ENCODE measurements around the gene TAF3.
A peak's percentile ranks its signal among the peaks of the same experiment; 100 is the strongest.

Gene TAF3

DNA sequence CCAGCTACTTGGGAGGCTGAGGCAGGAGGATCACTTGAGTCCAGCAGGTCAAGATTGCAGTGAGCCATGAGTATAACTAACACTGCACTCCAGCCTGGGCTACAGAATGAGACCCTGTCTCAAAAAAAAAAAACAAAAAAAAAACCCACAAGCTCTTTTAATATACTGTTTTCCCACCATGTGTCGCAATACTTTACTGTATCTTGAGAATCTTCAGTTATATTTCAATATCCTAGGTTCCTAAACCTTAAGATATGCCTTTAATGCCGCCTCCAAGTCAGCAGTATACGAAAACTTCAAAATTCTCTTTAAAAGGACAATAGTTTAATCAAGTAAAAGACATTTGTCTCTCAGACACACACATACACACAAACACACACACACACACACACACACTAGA is 62.8 kb downstream of the TAF3 start:
- DNase-seq (ENCODE audit: low read depth in 2 of 2) = no peak

DNA sequence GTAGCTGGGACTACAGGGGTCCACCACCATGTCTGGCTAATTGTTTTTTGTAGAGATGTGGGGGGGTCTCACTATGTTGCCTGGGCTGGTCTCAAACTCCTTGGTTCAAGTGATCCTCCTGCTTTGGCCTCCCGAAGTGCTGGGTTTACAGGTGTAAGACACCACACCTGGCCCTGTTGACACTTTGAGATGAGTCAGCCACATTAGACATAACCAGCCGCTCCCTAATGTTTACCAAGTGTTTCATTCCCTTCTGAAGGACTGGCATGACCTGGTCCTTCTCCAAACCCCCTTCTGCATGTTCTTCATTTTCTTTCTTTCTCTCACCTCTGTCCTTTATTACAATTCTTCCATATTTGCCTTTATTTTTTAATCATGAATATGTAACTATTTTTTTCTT is 67.8 kb downstream of the TAF3 start:
- DNase-seq (ENCODE audit: low read depth in 2 of 2) = no peak

DNA sequence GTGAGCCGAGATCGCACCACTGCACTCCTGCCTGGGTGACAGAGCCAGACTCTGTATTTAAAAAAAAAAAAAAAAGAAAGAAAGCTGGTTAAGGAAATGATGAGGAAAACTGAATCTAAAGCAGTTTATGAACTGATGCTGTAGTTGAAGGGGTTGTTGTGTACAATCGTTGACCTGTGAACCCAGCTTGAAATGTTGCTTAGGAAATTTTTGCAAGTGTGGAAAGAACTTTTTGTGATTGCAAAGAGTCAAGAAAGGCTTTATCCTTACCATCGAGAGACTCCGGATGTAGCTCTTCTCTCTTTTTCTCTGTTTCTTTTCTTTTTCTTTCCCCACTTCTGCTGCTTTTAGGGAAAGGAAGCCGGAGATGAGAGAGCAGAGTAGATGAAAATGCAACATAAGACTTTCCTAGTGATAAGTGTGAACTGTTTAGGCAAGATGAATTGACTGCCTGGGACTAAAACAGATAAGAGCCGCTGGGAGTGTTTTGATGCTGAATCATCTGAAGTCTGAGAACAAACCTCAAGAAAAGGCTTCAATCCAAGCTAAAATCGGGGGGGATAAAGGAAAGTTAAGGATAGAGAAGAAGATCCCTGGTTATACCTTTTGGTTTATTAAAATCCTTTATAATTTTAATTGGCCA is 69.0 kb downstream of the TAF3 start:
- DNase-seq (ENCODE audit: low read depth in 2 of 2) = no peak

DNA sequence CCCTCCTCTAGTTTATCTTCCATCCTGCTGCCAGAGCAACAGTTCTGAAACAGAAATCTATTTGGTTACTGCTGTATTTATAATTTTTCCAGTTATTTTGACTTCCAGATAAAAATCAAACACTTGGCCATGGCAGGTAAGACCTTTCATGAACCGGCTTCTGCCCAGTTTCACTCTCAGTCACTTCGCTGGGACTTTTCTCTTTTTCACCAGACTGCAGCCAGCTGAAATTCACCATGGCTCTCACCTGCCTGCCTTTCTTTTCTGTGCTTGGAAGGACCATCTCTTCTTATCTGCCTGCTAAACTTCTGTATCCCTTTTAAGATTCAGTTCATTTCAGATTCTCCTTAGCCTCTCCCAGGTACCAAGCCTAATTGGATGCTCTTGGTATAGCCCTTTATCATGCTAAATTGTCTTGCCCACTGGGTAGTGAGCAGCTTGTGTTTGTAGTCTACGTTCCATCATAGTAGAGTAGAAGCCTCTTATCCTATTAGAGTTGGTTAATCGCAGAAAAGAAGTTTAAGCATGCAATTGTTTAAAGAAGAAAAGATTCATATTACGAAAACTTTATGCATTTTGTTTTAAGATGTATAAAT is 71.7 kb downstream of the TAF3 start:
- DNase-seq (ENCODE audit: low read depth in 2 of 2) = no peak

DNA sequence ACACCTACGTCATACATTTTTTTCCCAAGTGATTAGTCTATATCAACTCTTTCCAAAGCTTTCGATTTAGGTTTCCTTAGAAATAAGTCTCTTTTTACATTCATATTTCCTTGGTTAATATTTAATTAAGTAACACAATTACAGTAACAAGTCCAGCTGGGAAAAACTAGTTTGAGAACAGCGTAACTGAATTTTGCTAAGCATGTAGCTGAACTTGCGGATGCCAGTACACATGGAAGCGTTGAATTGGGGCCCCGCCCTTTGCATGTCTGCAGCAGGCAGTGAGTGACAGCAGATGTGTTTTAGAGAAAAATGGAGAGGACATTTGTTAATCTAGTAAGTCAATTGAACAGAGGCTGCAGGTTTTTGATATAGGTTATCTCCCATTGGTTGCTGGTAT is 72.5 kb downstream of the TAF3 start:
- no peak for DNase-seq (ENCODE audit: low read depth in 2 of 2)

DNA sequence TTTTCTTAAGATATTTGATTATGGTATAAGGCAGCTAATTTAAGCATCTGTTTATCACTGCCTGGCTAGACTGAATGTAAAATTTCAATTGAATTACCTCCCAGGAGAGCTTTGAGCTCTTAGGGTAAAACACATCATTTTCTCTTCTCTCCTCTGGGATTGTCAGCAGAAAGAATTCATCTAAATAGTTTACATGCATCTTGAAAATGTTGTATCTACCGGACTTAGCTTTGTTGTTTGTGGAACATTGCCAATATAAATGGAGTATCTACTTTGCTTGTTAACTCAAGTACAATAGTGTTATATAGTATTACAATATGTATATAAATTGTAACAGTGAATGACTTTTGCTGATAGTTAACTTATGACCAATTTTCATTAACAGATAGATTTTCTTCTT is 73.3 kb downstream of the TAF3 start:
- no peak for DNase-seq (ENCODE audit: low read depth in 2 of 2)

DNA sequence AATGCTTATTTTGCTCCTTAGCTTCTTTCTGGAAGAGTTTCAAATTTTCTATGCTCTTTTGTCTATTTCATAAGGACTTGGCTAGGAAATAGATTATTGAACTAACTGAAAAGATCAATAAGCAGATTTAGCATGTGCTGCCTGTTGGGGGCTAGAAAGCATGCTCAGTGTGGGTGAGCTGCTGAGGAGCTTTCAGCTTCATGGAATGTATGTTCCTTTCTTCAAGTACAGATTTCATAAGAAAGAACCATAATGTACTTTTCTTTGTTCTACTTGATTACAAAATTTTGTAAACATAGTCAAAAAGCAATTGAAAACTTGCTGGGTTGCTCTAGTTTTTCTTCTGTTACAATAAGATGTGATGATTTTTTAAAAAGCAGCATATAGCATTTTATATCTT is 73.8 kb downstream of the TAF3 start:
- no peak for DNase-seq (ENCODE audit: low read depth in 2 of 2)

DNA sequence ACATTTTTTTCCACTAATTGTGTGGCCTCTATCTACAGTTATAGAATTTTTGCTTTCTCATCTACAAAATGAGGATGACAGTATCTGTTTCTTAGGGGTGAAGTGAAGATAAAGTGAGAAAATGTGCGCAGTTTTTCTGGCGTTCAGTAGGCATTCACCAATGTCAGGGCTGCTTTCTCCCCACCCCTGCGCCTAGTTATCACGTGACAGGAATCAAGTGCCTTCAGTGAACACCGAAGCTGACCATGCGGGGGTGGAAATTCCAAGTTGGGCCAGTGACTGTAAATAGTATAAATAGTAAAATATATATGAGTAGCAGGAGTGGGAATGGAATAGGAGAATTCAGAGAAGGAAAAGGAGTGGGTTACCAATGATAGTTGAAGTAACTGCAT is 77.4 kb downstream of the TAF3 start:
- DNase-seq (ENCODE audit: low read depth in 2 of 2) = no peak

DNA sequence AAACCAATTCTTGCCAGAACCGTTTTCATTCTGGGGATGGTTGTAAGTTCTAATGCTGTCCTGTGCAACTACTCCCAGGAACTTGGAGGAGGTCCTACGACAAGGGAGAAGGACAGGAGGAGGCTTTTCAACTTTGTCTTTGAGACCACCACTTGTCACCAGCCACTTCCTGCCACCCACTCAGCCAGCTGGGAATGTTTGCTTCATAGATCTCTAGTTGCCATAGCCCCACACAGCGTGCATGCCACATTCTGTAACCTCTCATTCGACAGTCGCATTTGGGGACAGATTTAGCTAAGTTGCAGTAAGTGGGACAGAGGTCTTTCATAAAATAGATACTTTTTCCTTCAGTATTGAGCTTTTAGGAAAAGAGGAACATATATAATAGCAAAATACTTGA is 78.0 kb downstream of the TAF3 start:
- DNase-seq (ENCODE audit: low read depth in 2 of 2) = peak; percentile 6 to 7

DNA sequence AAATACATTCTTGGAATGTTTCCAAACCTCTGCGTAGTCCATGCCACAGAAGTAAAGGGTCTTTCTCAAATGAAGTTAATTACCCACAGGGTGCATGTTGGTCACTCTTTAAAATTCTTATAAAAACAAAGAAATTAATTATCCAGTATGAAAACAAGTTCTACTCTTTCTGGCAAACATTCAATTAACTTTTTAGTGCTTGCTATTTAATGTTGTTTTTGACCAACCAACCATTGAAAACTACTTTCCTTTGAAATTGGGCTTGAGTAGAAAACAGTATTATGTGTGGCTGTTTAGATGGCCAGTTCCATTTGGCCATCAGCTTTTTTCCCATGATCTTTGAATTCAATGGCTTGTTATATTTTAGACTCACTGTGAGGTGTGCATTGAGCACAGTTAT is 83.0 kb downstream of the TAF3 start:
- no peak for DNase-seq (ENCODE audit: low read depth in 2 of 2)

DNA sequence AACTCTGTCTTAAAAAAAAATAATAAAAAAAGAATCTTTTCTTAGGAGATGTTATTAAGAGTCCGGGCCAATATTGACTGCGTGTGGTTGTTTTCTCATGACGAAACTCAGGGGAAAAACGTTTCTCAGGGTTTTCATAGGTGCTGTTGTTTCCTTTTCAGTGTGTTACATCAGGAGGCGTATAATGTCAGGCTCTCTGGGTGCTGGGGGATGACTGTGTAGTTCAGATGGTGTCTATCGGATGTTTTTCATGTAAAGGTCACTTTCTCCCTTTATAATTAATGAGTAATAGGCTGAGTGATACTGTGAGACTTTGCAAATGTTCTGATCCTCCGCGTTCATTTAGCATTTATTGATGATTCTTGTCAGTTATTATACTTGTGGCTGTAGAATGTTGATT is 84.1 kb downstream of the TAF3 start:
- DNase-seq (ENCODE audit: low read depth in 2 of 2) = no peak

DNA sequence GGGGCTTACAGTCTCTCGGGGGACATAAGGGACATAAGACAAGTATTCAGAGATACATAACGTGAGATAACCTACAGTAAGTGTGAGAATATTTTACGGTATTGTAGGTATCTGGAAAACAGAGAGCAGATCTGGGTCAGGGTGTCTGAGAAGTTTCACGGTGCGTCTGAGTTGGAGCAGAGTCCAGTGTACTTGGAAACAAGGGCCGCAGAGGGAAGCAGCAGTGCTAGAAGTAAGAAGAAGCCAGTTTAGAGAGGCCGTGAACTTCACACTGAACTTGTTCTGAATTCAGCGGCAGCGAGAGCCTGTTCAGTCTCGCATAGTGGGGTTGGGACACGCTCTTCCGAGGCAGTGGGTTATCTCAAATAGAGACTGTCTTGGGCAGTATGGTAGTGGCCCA is 85.5 kb downstream of the TAF3 start:
- no peak for DNase-seq (ENCODE audit: low read depth in 2 of 2)

DNA sequence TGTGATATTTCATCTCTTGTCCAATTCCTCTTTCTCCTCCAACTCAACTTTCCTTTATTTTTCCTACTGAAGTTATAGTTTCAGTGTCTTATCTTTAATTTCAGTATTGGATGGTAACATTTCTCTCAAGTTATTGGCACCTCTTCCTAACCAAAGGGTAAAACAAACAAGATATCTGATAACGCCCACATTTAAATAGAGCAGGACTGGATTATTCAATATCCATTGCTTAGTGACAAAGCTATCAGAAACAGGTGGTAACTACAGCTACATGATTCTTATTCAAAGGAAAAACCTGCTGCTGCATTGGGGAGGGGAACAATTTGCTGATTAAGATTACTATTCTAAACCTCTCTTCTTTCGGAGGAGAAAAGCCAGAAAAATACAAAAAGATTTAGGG is 87.8 kb downstream of the TAF3 start:
- DNase-seq (ENCODE audit: low read depth in 2 of 2) = no peak

DNA sequence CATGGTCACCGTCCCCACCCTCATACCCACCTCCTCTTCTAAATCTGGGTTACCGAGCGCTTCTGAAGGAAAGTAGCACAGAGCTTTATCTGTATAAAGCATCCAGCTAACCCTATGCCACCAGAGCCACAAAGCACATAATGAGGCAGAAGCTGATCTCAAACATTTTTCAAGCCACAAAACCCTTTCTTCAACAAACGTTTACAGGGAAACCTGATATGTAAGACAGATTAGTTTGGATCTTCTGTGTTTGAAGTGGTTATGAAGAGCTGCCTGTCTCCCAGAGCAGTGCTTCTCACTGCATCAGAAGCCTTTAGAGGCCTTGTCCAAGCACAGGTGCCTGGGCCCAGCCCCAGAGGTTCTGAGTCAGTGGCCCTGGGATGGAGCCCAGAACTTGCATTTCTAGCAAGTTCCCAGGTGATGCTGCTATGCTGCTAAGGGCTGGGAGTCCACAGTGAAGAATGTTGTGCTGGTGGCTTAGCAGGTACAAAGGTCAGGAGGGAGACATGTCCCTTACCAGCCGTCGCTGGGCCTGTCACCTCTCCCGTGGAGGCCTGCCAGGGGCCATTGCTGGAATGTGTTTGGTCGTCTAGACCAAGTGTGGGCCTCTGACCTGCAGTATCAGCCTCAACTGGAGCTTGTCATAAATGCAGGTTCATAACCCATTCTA is 90.4 kb downstream of the TAF3 start:
- no peak for DNase-seq (ENCODE audit: low read depth in 2 of 2)

DNA sequence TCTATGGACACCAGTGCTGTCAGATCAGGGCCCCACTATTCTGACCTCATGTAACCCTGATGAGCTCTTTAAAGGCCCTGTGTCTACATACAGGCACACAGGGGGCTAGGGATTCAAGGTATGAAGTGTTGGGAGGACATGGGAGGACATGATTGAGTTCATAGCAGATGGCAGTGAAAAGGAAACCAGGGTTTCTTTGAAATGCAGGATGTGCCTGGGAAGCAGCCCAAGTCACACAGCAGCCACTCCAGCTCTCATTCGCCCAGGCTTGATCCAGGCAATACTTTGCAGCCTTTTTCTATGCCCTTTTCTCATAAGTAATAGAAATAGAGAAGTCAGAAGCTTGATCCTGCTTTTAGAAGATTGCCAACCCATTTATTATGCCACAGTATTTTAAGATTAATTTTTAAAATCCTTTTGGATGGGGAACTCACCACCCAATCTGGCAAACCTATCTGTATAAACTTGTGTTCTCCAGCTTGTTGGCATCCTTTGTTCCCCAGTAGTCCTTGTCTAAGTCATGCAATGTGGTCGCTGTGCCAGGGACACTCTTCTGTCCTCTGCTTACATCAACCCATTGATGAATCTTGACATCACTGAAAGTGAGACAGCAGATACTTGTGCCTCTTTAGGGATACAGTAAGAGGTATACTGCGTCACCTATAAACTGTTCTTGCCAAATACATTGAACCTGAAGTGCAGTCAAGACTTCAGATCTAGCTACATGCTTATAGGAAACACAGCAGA is 95.0 kb downstream of the TAF3 start:
- no peak for DNase-seq (ENCODE audit: low read depth in 2 of 2)

DNA sequence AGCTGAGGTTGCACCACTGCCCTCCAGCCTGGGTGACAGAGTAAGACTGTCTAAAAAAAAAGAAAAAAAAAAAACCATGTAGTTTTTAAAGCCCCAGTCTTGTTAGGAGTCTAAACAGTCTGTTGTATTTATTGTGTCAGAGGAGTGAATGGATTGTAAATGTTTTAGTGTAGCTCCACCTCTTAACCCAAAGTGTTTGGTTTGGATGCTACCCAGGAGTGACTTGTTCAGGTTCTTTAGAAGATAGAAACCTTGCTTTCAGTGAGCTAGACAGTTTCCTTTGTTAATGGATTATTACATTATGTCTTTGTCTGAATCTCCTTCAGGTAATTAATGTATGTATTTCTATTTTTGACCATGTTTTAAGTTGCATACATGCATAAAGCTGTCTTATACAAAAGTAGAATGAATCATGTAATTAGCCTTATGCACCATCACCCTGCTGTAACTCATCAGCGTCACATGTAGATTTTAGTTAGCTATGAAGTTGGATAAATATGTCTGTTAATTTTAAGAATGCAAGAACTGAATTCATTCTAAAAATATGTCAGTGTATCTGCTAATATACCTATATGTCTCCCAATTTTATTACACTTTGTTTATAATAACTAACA is 97.7 kb downstream of the TAF3 start:
- DNase-seq (ENCODE audit: low read depth in 2 of 2) = no peak

DNA sequence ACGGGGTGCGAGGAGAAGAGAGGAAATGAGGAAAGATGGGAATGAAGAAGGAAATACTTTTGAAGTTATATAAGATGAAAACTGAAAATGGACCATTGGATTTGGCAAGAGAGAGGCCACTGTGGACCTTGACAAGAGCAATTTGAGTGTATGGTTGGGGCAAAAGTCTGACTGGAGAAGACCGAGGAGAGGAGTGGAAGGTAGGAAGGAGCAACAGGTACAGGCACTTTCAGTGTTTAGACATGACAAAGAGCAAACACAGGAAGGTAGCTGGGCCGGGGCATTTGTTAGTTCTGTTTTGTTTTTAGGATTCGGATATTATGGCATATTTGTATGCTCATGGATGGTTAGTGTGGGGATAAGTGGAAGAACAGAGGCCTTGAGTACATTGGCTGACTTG is 99.4 kb downstream of the TAF3 start:
- DNase-seq (ENCODE audit: low read depth in 2 of 2) = no peak

DNA sequence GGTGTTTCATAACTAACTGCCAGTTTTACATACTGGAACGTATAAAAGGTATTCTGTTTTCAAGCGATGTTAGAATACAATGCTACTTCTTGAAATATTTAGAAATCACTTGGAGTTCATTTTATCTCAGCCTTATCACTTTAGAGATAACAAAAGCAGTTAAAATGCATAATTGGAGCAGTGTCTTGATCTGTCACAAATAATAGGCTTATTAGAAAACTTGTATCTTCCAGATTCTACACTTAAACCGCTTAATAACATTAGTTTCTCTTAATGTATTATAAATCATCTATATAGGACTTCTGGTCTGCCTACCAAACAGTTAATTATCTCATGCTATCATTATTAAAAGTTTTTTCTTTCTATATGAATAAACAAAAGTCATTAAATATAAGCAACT is 104.4 kb downstream of the TAF3 start:
- DNase-seq (ENCODE audit: low read depth in 2 of 2) = no peak

DNA sequence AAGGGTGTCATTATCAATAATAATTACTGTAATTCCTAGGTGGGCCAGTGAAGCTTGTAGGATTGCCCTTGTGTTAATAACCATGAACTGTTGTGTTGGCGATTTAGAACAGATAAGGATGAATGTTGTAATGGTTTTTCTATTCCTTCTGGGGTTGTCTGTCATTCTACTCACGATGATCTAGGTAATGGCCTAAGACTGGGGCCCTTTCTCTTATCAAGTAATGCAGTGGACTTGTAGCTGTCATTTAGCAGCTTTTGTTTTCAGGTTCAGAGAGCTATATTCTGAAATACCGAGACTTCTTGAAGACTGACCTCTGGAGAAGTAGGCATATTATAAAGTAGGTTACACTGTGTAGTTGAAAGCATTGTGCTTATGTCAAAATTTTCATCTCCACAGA is 110.2 kb downstream of the TAF3 start:
- DNase-seq (ENCODE audit: low read depth in 2 of 2) = no peak

DNA sequence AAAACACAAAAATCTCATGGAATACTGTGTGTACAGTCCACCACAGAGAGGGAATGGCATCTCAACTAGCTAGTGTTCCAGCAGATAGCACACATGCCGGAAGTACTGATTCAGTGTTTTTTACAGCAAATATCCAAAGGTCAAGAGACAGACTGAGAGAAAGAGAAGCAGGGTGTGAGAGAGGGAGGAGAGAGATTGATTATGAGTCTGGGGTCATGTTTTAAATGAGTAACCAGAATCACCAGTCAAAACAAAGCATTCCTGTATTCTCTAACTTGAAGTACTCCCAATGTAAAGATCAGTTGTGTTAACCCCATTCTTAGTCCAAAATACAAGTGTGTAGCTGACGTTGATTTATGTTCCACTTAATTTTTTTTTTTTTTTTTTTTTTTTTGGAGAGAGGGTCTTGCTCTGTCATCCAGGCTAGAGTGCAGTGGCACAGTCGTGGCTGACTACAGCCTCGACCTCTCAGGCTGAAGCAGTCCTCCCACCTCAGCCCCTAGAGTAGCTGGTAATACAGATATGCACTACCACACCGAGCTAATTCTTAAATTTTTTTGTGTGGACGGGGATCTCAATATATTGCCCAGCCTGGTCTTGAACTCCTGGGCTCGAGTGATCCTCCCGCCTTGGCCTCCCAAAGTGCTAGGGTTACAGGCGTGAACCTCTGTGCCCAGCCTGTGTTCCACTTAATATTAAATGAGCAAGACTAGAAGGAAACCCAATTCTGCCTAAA is 114.2 kb downstream of the TAF3 start:
- DNase-seq (ENCODE audit: low read depth in 2 of 2) = no peak

DNA sequence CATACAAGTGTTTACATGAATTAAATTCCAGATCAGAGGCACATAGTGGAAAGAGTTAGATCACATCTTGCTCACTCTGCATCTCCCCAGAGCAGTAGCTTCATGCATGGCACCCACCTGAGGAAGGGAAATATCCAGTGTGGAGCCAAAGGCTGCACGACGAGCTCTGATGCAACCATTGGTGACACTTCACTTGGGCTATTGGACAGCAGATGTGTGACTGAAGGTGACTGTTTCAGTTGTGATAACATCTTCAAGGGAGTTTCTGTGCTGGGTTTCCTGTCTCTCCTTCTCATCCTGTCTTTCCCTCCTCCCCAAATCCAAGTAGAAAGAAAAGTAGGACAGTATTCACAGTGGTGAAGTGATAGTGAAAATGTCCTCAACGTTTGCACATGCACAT is 115.0 kb downstream of the TAF3 start:
- DNase-seq (ENCODE audit: low read depth in 2 of 2) = no peak

DNA sequence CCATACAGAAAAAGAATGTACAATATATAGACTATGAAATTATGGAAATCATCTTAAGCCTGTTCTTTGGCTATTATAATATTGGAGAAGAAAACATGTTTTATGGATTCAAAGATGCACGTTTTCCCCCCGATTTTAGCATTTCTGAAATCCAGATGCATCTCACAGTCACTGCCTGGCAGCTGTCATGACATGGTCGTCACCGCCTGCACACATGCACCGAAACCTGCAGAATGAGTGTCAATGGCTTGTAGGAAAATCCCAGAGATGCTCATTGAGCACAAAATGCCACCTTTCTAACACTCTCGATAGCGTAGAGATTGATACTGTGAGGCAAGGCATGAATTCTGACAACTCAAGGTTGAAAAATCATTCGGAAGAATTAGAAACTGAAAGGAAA is 115.5 kb downstream of the TAF3 start:
- DNase-seq (ENCODE audit: low read depth in 2 of 2) = no peak

All from stimulated activated CD8-positive, alpha-beta memory T cell treated with anti-CD3 and anti-CD28 coated beads, Interleukin-15, amount 100 ng/mL, for 48 hours (primary cell).